H9 (cell line): Measurements from ENCODE around the gene TRAF2. TPM values are rescaled to one million over a fixed set of nuclear protein-coding genes. Genes with fewer than 3 reads are reported as not detected.

Source experiments
- DNase-seq: peaks from one replicate; pipeline ENCODE4 v3.0.0-alpha.2; 2017
- H2AFZ ChIP-seq: one replicate; pipeline ENCODE4 v1.6.1; 2013; ENCODE audit warnings: mild to moderate bottlenecking, low read length, control low read depth, moderate library complexity
- H2AK5ac ChIP-seq: 2 replicates; pipeline ENCODE4 v1.6.1; 2013; ENCODE audit warnings: low read length, control low read depth, mixed read lengths; ENCODE audit not compliant: insufficient read length
- H2BK120ac ChIP-seq: one replicate; pipeline ENCODE4 v1.6.1; 2013; ENCODE audit warnings: low read depth, mild to moderate bottlenecking, low read length, control low read depth, inconsistent platforms; ENCODE audit not compliant: poor library complexity, severe bottlenecking
- H2BK12ac ChIP-seq: 2 replicates; pipeline ENCODE4 v1.6.1; 2013; ENCODE audit warnings: low read length, control low read depth, mixed read lengths, low read depth; ENCODE audit not compliant: insufficient read length
- H2BK15ac ChIP-seq: 2 replicates; pipeline ENCODE4 v1.6.1; 2013; ENCODE audit warnings: low read depth, low read length, control low read depth
- H2BK20ac ChIP-seq: one replicate; pipeline ENCODE4 v1.6.1; 2013; ENCODE audit warnings: low read depth, mild to moderate bottlenecking, low read length, control low read depth, inconsistent platforms; ENCODE audit not compliant: poor library complexity, severe bottlenecking
- H2BK5ac ChIP-seq: 2 replicates; pipeline ENCODE4 v1.6.1; 2013; ENCODE audit warnings: low read length, control low read depth, mixed read lengths; ENCODE audit not compliant: insufficient read length
- H3K14ac ChIP-seq: 2 replicates; pipeline ENCODE4 v1.6.1; 2013; ENCODE audit warnings: low read length, control low read depth; ENCODE audit not compliant: insufficient read depth
- H3K18ac ChIP-seq: 2 replicates; pipeline ENCODE4 v1.6.1; 2013; ENCODE audit warnings: low read depth, mild to moderate bottlenecking, mixed read lengths, low read length, control low read depth; ENCODE audit not compliant: insufficient read length
- H3K23ac ChIP-seq: 2 replicates; pipeline ENCODE4 v1.6.1; 2013; ENCODE audit warnings: low read length, control low read depth, mixed read lengths, low read depth; ENCODE audit not compliant: insufficient read length
- H3K23me2 ChIP-seq: 2 replicates; pipeline ENCODE4 v1.6.1; 2013; ENCODE audit warnings: low read depth, mild to moderate bottlenecking, mixed read lengths, low read length, control low read depth; ENCODE audit not compliant: insufficient read length, poor library complexity, severe bottlenecking
- H3K27ac ChIP-seq: 2 replicates; pipeline ENCODE4 v1.5.1; 2013; ENCODE audit warnings: low read length, control low read depth, mixed read lengths, low read depth; ENCODE audit not compliant: insufficient read length
- H3K27me3 ChIP-seq: 2 replicates; pipeline ENCODE4 v1.6.1; 2013; ENCODE audit warnings: low read length, control low read depth, inconsistent platforms; ENCODE audit not compliant: insufficient read depth
- H3K4ac ChIP-seq: 2 replicates; pipeline ENCODE4 v1.6.1; 2013; ENCODE audit warnings: low read depth, mild to moderate bottlenecking, control low read depth, inconsistent platforms, low read length, moderate library complexity
- H3K4me1 ChIP-seq: 2 replicates; pipeline ENCODE4 v1.6.1; 2013; ENCODE audit warnings: low read length, control low read depth, inconsistent platforms; ENCODE audit not compliant: insufficient read depth
- H3K4me2 ChIP-seq: 2 replicates; pipeline ENCODE4 v1.6.1; 2013; ENCODE audit warnings: low read length, control low read depth, mixed read lengths; ENCODE audit not compliant: insufficient read length, insufficient read depth
- H3K56ac ChIP-seq: 2 replicates; pipeline ENCODE4 v1.6.1; 2013; ENCODE audit warnings: low read depth, mild to moderate bottlenecking, mixed read lengths, low read length, control low read depth; ENCODE audit not compliant: insufficient read length
- H3K79me1 ChIP-seq: 2 replicates; pipeline ENCODE4 v1.6.1; 2013; ENCODE audit warnings: low read depth, mild to moderate bottlenecking, moderate library complexity, low read length, control low read depth, inconsistent platforms; ENCODE audit not compliant: insufficient read depth, poor library complexity, severe bottlenecking
- H3K79me2 ChIP-seq: 2 replicates; pipeline ENCODE4 v1.6.1; 2013; ENCODE audit warnings: low read length, control low read depth, inconsistent platforms; ENCODE audit not compliant: insufficient read depth
- H3K9ac ChIP-seq: 2 replicates; pipeline ENCODE4 v1.6.1; 2013; ENCODE audit warnings: low read length, control low read depth, mixed read lengths; ENCODE audit not compliant: insufficient read length; ENCODE audit errors: extremely low read depth
- H3K9me3 ChIP-seq: one replicate; pipeline ENCODE4 v1.6.1; 2013; ENCODE audit warnings: low read depth, low read length, inconsistent platforms; ENCODE audit not compliant: control insufficient read depth
- H3T11ph ChIP-seq: one replicate; pipeline ENCODE4 v1.6.1; 2013; ENCODE audit warnings: mild to moderate bottlenecking, low read length, control low read depth, inconsistent platforms
- H4K20me1 ChIP-seq: one replicate; pipeline ENCODE4 v1.6.1; 2013; ENCODE audit not compliant: control insufficient read depth, insufficient read length, insufficient read depth
- H4K5ac ChIP-seq: 2 replicates; pipeline ENCODE4 v1.6.1; 2013; ENCODE audit warnings: low read depth, mild to moderate bottlenecking, mixed read lengths, low read length, control low read depth; ENCODE audit not compliant: insufficient read length
- H4K8ac ChIP-seq: replicated peaks from 2 replicates; pipeline ENCODE4 v1.6.1; 2013; ENCODE audit warnings: low read length, control low read depth, mixed read lengths, low read depth; ENCODE audit not compliant: insufficient read length
- H4K91ac ChIP-seq: 2 replicates; pipeline ENCODE4 v1.6.1; 2013; ENCODE audit warnings: low read depth, mild to moderate bottlenecking, moderate library complexity, mixed read lengths, low read length, control low read depth; ENCODE audit not compliant: insufficient read length
- H3K27ac Mint-ChIP-seq, 3 experiments: 2 replicates in 2 of 3; 3 replicates in 1 of 3; pipeline ENCODE4 v1.8.0; 2020 to 2021; ENCODE audit warnings: mixed read lengths in 3 of 3, mild to moderate bottlenecking in 1 of 3, moderate library complexity in 1 of 3
- H3K27me3 Mint-ChIP-seq: 2 replicates; pipeline ENCODE4 v1.8.0; 2021; ENCODE audit warnings: low read depth, mild to moderate bottlenecking, moderate library complexity, mixed read lengths
- H3K36me3 Mint-ChIP-seq, 3 experiments: 2 replicates in 2 of 3; 3 replicates in 1 of 3; pipeline ENCODE4 v1.8.0; 2020 to 2021; ENCODE audit warnings: low read depth in 3 of 3, mixed read lengths in 3 of 3; ENCODE audit not compliant: insufficient read depth in 1 of 3
- H3K4me1 Mint-ChIP-seq, 2 experiments: 2 replicates each; pipeline ENCODE4 v1.8.0; 2020; ENCODE audit warnings: mixed read lengths in 2 of 2
- H3K4me3 Mint-ChIP-seq, 2 experiments: 2 replicates in 1 of 2; 3 replicates in 1 of 2; pipeline ENCODE4 v1.8.0; 2020 to 2021; ENCODE audit warnings: mild to moderate bottlenecking in 2 of 2, mixed read lengths in 2 of 2, moderate library complexity in 1 of 2
- H3K9me3 Mint-ChIP-seq, 2 experiments: 2 replicates in 1 of 2; 3 replicates in 1 of 2; pipeline ENCODE4 v1.8.0; 2020; ENCODE audit warnings: mild to moderate bottlenecking in 2 of 2, mixed read lengths in 2 of 2, moderate library complexity in 1 of 2
- WGBS: extraction: QIAGEN DNeasy Blood & Tissue Kit; methylation state at CpG from one replicate; pipeline ENCODE4 v1.1.7; 2013; ENCODE audit warnings: missing lambda C conversion rate, low lambda C conversion rate, mixed read lengths; ENCODE audit not compliant: insufficient read length; ENCODE audit errors: extremely low coverage; 5-methylcytosine and 5-hydroxymethylcytosine counted together
- total RNA-seq: library from RNA; stranded (reverse); gene quantifications from 2 replicates; pipeline ENCODE4 v1.2.1, GENCODE V29; 2021
- TF ChIP-seq, protein P1 (sequence below): fragments of 200-600 bp; sonication (generic); conservative IDR thresholded peaks from 3 replicates; pipeline ENCODE4 v1.8.0; 2021; ENCODE audit warnings: antibody characterized with exemption, mild to moderate bottlenecking

The TRAF2 gene
- total RNA-seq, 1 experiment from 2014 or later: 48.8 TPM

DNA sequence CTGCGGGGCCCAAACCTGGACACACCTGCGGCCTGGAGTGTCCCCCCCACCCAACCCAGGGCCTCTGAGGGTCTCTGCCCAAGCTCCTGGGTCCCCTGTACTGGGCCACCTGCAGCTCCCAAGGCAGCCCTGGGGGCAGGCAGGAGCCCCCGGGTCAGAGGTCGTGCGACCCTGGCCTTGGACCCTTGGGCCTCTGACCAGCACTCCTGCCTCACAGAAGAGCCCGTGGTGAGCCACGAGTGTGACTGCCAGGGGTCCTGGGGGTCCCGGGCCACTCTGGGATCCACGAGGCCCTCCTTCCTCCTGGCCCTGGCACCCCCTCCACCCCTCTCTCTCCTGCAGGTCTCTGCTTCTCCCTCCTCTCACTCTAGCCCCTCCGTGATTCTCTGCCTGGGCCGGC is 86.0 kb downstream of the TRAF2 start:
- H4K8ac ChIP-seq: no peak overlapping the region
- no CpG with 5 or more reads among the region's 11 CpGs for WGBS
- H3K36me3 Mint-ChIP-seq: no peaks in the 10 kb centered on the region

More for the DNA sequence above, 86.0 kb downstream of the TRAF2 start:
- Histone ChIP-seq H3K23ac (no peak overlapping the region), H2BK120ac (no peak overlapping the region), H2AK5ac (no peak overlapping the region), H3K79me2 (no peaks in the 10 kb centered on the region), H3K9ac (no peak overlapping the region), H3K27ac (no peak overlapping the region), H3K56ac (no peak overlapping the region), H3K9me3 (no peaks in the 10 kb centered on the region), H3K14ac (no peak overlapping the region), H2BK15ac (no peak overlapping the region), H3K23me2 (no peaks in the 10 kb centered on the region), H2BK12ac (no peak overlapping the region), H3K4ac (no peak overlapping the region), H3K18ac (no peak overlapping the region), H4K91ac (no peak overlapping the region), H3K27me3 (no peaks in the 10 kb centered on the region), H4K5ac (no peak overlapping the region), H2BK5ac (no peak overlapping the region), H4K20me1 (no peaks in the 10 kb centered on the region), H3K79me1 (no peaks in the 10 kb centered on the region), H3T11ph (no peak overlapping the region), H2AFZ (no peak overlapping the region), H3K4me2 (no peak overlapping the region), H3K4me1 (no peaks in the 10 kb centered on the region), H2BK20ac (no peak overlapping the region)
- Mint-ChIP-seq H3K27me3 (peaks cover 6% of the 10 kb centered on the region), H3K9me3 (no peaks in the 10 kb centered on the region), H3K27ac (no peak overlapping the region), H3K4me1 (peaks cover under 1 to 6% of the 10 kb centered on the region in 2 experiments), H3K4me3 (no peak overlapping the region)
- no peak for DNase-seq
- TF ChIP-seq, protein P1, sequence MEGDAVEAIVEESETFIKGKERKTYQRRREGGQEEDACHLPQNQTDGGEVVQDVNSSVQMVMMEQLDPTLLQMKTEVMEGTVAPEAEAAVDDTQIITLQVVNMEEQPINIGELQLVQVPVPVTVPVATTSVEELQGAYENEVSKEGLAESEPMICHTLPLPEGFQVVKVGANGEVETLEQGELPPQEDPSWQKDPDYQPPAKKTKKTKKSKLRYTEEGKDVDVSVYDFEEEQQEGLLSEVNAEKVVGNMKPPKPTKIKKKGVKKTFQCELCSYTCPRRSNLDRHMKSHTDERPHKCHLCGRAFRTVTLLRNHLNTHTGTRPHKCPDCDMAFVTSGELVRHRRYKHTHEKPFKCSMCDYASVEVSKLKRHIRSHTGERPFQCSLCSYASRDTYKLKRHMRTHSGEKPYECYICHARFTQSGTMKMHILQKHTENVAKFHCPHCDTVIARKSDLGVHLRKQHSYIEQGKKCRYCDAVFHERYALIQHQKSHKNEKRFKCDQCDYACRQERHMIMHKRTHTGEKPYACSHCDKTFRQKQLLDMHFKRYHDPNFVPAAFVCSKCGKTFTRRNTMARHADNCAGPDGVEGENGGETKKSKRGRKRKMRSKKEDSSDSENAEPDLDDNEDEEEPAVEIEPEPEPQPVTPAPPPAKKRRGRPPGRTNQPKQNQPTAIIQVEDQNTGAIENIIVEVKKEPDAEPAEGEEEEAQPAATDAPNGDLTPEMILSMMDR: no peak
